GM18951 (cell line): ENCODE results near the gene SH3PXD2B.

Experiments
- POLR2A ChIP-seq: IDR thresholded peaks from 4 replicates; pipeline ENCODE4 v1.6.1; 2011; ENCODE audit warnings: mild to moderate bottlenecking; ENCODE audit not compliant: insufficient read length, insufficient read depth; ENCODE audit errors: extremely low read depth
- in situ Hi-C: fragments of 300-500 bp; cut with MboI; formaldehyde crosslinking; loops from one replicate; pipeline ENCODE4 v1.12.0; 2022; ENCODE audit warnings: low sequenced_read_pairs, mixed read lengths, inconsistent platforms; ENCODE audit not compliant: unreplicated experiment

Gene SH3PXD2B

GRCh38 chr5:172481011-172481800 lies 26.9 kb upstream of the SH3PXD2B start:
- in situ Hi-C loops: loop anchor here (10.0 to 25.0 kb wide), 2 partner anchors 214 to 456 kb away; no protein-coding TSS in a partner anchor
- TF ChIP-seq POLR2A: no peak

- in situ Hi-C loops: loop anchor here (10.0 to 25.0 kb wide), 2 partner anchors 215 to 458 kb away; no protein-coding TSS in a partner anchor
- no peak for TF ChIP-seq POLR2A
Observed at GRCh38 chr5:172479784-172480115, 25.4 kb upstream of the SH3PXD2B start.

- TF ChIP-seq POLR2A: no peak
- in situ Hi-C loops: loop anchor here (25.0 kb wide), 1 partner anchor 458 kb away; no protein-coding TSS in a partner anchor
Observed at GRCh38 chr5:172479034-172479783, 24.9 kb upstream of the SH3PXD2B start.

- in situ Hi-C loops: loop anchor here (25.0 kb wide), 1 partner anchor 459 kb away; no protein-coding TSS in a partner anchor
Observed at GRCh38 chr5:172478695-172479033, 24.3 kb upstream of the SH3PXD2B start.

- TF ChIP-seq POLR2A: no peak
- in situ Hi-C loops: loop anchor here (25.0 kb wide), 1 partner anchor 459 kb away; no protein-coding TSS in a partner anchor
Observed at GRCh38 chr5:172478256-172478655, 23.9 kb upstream of the SH3PXD2B start.

- in situ Hi-C loops: loop anchor here (25.0 kb wide), 1 partner anchor 460 kb away; no protein-coding TSS in a partner anchor
- no peak for TF ChIP-seq POLR2A
Observed at GRCh38 chr5:172477466-172477865, 23.1 kb upstream of the SH3PXD2B start.

GRCh38 chr5:172474293-172474692 lies 20.0 kb upstream of the SH3PXD2B start:
- in situ Hi-C loops: no loop called here
- no peak for TF ChIP-seq POLR2A

- TF ChIP-seq POLR2A: no peak
- in situ Hi-C loops: no loop called here
Observed at GRCh38 chr5:172473427-172473826, 19.1 kb upstream of the SH3PXD2B start.

GRCh38 chr5:172469697-172470096 lies 15.4 kb upstream of the SH3PXD2B start:
- in situ Hi-C loops: no loop called here
- TF ChIP-seq POLR2A: no peak

- TF ChIP-seq POLR2A: no peak
- in situ Hi-C loops: no loop called here
Observed at GRCh38 chr5:172466062-172466461, 11.7 kb upstream of the SH3PXD2B start.

GRCh38 chr5:172463031-172463430 lies 8.7 kb upstream of the SH3PXD2B start:
- no peak for TF ChIP-seq POLR2A
- in situ Hi-C loops: no loop called here

GRCh38 chr5:172459783-172460165 lies 5.4 kb upstream of the SH3PXD2B start:
- in situ Hi-C loops: no loop called here
- TF ChIP-seq POLR2A: no peak

GRCh38 chr5:172458976-172459782 lies 4.9 kb upstream of the SH3PXD2B start:
- no peak for TF ChIP-seq POLR2A

More at GRCh38 chr5:172458976-172459782, 4.9 kb upstream of the SH3PXD2B start:
- in situ Hi-C loops: no loop called here
